GM21717 (cell line): ENCODE measurements around the gene PRUNE1.
A peak's percentile ranks its signal among the peaks of the same experiment; 100 is the strongest.

Experiments used
- ATAC-seq: cut with Tn5 transposase; IDR thresholded peaks from one replicate; pipeline ENCODE4 v1.9.1; 2021; ENCODE audit warnings: mild to moderate bottlenecking, moderate library complexity; ENCODE audit not compliant: unreplicated experiment

Gene PRUNE1

DNA sequence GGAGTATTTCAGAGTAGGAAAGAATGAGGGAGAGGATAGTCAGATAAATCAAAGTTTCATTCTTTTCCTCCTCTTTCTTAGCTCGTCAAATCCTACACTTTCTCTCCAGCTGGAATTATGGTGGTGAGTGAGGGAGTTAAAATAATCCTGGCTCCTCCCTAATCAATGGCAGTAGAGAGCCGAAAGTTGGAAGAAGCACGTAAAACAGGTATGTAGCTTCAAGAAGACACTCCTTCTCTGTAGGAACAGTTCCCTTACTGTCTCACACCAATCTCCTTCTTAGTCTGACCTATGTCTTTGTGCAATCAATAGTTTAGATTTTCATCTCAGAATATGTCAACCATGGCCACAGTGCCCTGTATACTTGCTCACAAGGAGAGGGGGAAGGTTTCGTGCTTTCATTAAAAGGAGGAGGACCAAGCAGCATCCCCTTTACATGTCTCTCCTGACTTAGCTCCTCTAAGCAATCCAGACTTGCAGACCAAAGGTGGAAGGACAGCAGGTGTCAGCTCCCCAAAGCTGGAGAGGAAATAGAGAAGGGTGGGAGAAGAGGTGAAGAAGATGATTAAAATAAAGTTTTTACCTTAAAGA lies 2.4 kb upstream of the PRUNE1 start:
- no peak for ATAC-seq

DNA sequence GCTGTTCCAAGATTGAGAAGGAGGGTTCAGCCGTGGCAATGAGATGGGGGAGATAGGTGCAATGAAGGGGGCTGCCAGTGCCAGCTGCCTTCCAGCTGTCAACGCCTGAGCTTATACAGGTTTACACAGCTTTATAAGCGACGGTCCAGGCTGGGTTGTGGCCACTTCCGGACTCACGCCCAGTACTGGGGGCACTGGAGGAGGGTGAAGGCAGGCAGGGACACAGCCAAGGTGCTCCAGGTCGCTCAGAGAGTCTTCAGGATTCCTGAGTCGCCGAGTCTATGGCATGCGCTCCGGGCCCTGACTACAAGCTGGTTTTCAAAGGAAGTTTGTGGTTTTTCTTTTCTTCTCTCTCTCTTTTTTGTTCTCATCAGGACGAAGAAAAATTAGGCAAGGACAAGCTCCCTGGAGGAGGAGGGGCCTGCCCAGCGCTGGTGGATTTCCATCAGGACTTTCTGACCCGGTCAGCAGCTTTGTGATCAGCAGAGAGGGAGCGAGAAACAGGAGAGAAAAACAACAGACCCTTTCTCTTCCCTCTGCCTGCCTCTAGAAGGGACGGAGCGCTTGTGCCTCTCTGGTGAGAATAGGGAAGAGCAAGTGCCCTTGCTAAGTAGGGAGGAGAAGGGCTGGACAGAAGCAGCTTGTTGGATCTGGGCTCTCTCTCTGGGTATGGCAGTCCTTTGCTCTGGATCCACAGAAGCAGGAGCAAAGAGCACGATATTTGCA lies 1.8 kb upstream of the PRUNE1 start, which contains the start of gene MINDY1:
MINDY1 (minus strand) TSS at position 576 of the 726 bp plus-strand sequence. CDS start 4,285 bp downstream, outside the sequence.
- peak; percentile 36 for ATAC-seq

- no peak for ATAC-seq
Observed at GRCh38 chr1:151007853-151008243, 401 bp upstream of the PRUNE1 start.

GRCh38 chr1:151009206-151009587 lies 948 bp downstream of the PRUNE1 start:
- ATAC-seq, result no peak

DNA sequence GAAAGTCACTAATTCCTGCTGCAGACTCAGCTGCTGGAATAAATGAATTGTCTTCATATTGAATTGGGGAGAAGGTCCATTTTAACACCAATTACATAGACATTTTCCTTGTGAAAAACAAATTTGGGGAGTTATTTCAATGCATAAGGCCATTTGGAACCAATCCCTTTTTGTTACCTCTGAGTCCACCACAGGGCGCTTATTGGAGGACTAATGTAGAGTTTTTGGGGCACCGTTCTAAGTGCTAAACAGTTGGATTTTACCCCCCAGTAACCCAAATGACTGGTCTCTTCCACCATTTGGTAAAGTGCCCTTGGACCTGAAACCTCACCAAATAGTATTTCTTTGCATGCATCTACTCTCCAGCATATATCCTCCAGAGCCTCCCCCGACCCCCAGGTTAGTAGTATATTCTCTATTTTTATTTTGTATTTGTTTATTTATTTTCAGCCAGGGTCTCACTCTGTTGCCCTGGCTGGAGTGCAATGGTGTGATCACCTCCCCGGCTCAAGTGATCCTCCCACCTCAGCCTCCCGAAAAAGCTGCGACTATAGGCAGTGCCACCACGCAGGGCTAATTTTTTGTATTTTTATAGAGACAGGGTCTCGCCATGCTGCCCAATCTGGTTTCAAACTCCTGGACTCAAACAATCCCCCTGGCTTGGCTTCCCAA lies 1.6 kb downstream of the PRUNE1 start:
- ATAC-seq, result no peak

GRCh38 chr1:151010346-151010726 lies 2.1 kb downstream of the PRUNE1 start:
- ATAC-seq, result no peak

DNA sequence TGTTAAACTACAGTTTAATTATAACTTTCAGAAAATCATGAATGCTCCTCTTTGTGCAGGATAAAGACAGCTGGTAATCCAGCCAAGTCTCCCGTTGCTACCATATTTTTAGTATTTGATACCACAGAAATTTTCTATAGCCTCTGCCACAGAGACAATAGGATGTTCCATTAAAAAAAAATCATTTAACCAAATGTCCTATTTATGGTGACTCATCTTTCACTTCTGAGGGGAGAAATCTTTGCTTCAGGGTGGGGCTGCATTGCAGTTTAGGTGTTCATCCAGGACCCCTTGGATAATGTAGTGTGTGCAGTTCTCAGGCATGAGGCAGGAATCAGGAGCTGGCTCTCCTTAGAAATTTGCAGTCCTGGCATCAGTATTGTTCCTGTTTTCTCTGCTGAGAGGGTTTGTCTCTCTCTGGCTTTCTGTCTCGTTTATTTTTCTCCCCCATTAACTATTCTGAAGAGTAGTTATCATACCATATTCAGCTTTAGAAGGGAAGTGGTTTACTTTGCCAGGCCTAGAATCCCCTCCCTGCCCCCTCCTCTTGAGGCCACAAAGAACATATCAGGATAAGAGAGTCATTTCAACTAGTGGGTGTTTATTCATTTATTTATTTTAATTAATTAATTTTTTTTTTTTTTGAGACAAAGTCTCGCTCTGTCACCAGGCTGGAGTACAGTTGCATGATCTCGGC lies 3.1 kb downstream of the PRUNE1 start:
- no peak for ATAC-seq

DNA sequence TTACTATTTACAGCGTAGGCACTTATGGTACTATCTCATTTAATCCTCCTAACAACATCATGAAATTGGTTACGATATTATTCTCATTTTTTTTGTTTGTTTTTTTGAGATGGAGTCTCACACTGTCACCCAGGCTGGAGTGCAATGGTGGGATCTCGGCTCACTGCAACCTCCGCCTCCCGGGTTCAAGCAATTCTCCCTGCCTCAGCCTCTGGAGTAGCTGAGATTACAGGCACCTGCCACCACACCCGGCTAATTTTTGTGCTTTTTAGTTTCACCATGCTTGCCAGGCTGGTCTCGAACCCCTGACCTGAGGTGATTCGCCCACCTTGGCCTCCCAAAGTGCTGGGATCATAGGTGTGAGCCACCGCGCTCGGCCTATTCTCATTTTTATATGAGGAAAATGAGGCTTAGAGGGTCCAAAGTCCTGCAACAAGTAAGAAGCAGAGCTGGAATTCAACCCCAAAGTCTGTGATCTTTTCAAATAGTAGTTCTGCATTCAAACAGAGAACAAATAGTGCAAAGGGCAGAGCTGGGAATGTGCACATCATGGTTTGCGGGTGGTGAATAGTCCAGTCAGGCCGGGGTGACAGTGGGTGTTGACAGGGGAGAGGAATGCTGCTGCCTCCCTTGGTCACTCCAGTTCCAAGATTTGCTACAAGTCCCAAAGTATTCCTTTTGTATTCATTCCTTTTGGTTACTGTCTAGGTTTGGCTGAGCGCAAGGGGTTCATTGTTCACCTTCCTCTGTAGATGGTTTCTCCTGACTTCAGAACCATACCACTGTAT lies 4.6 kb downstream of the PRUNE1 start:
- no peak for ATAC-seq

- ATAC-seq, result no peak
Observed at GRCh38 chr1:151013518-151013917, 5.3 kb downstream of the PRUNE1 start.

DNA sequence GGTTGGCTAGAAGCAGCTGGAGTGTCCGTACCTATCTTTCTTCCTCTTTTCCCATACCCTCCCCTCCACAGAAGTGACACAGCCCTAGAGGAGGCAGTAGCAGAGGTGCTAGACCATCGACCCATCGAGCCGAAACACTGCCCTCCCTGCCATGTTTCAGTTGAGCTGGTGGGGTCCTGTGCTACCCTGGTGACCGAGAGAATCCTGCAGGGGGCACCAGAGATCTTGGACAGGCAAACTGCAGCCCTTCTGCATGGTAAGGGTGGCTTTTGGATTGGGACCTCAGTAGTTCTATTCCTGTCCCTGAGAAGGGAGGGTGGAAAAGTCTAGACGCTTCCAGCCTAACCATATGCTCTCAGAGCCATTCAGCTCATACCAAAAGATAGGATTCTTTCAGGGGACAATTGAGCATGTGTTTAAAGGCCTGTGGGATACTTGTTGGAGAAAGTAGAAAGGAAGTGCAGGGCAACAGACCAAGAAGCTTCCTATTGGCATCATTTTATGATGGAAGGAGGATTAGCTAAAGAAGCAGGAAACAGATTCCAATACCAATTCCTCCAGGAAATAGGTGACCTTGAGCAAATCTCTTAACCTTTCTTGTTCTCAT lies 16.4 kb downstream of the PRUNE1 start:
- ATAC-seq, result no peak

GRCh38 chr1:151026460-151026859 lies 18.2 kb downstream of the PRUNE1 start:
- no peak for ATAC-seq

- no peak for ATAC-seq
Observed at GRCh38 chr1:151032164-151032563, 23.9 kb downstream of the PRUNE1 start.

- no peak for ATAC-seq
Observed at GRCh38 chr1:151035167-151035566, 26.9 kb downstream of the PRUNE1 start.

GRCh38 chr1:151036356-151036755 lies 28.1 kb downstream of the PRUNE1 start, which contains the start of gene BNIPL:
TSS of gene BNIPL (plus strand) at chr1:151036586. CDS start at chr1:151036726, 140 bp downstream.
- ATAC-seq, result no peak

GRCh38 chr1:151037032-151037431 lies 28.8 kb downstream of the PRUNE1 start:
- ATAC-seq, result no peak

GRCh38 chr1:151039521-151039920 lies 31.3 kb downstream of the PRUNE1 start:
- ATAC-seq, result no peak

DNA sequence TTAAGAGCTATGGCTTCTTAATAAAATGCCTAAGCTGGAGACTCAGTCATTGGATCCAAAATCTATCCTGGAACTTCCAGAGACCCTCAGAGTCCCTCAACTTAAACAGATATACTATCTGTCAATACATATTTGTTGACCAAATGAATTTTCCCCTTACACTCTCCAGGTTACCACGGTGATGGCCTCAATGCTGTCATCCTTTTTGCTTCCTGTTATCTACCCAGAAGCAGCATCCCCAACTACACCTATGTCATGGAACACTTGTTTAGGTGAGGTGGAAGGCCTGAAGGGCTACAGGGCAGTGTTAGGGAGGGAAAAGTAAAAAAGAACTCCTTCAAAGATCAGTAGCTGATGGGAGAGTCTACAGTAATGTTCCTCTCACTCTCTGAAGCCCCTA lies 34.9 kb downstream of the PRUNE1 start:
- ATAC-seq, result no peak

DNA sequence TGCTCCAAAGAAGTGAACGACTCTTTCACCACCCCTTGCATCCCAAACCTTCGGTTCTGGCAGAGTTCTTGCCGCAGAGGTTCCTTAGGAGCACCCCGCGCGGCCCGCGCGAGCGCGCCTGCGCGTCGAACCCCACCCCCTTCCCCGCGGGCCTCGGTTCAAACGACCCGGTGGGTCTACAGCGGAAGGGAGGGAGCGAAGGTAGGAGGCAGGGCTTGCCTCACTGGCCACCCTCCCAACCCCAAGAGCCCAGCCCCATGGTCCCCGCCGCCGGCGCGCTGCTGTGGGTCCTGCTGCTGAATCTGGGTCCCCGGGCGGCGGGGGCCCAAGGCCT lies 39.3 kb downstream of the PRUNE1 start, which contains the start of gene C1orf56:
C1orf56 (plus strand) TSS at position 161 of the 334 bp plus-strand sequence; CDS start at position 258, 97 bp downstream.
- ATAC-seq, result no peak

GRCh38 chr1:151047925-151048644 lies 39.8 kb downstream of the PRUNE1 start:
- ATAC-seq, result no peak

GRCh38 chr1:151048645-151049032 lies 40.4 kb downstream of the PRUNE1 start:
- no peak for ATAC-seq
